Caco-2 (cell line): ENCODE results near the gene TMEM170B. TPM values are rescaled to one million over a fixed set of nuclear protein-coding genes. Genes with fewer than 3 reads are reported as not detected.
A peak's percentile ranks its signal among the peaks of the same experiment; 100 is the strongest.

Source experiments
- BruUV-seq: library from RNA; stranded (reverse); fragments of 400-500 nt; replicated peaks from 2 replicates; lab custom pipeline; 2021; lab: Mats Ljungman, UMichigan
- CTCF ChIA-PET: fragments of 300-600 bp; sonication (Branson Sonifier 250); formaldehyde crosslinking; loops from one replicate; lab custom pipeline; 2022; ENCODE audit warnings: antibody characterized with exemption; lab: Charles Lee
- POLR2A ChIA-PET: fragments of 300-600 bp; sonication (Branson Sonifier 250); formaldehyde crosslinking; loops from one replicate; lab custom pipeline; 2022; ENCODE audit warnings: antibody characterized with exemption; lab: Charles Lee
- DNase-seq, 2 experiments: peaks; one replicate each; pipeline versions ENCODE4 v3.0.0 to v3.0.0-alpha.2; 2020 to 2022
- H3K27me3 ChIP-seq: replicated peaks from 2 replicates; pipeline ENCODE4 v1.6.0; 2011; ENCODE audit warnings: low read length; ENCODE audit not compliant: control insufficient read depth, insufficient read depth
- H3K36me3 ChIP-seq: 2 replicates; pipeline ENCODE4 v1.5.1; 2011; ENCODE audit warnings: low read length; ENCODE audit not compliant: control insufficient read depth, insufficient read depth
- H3K4me1 ChIP-seq: fragments of 250-450 bp; sonication (Bioruptor Pico); 2 replicates; pipeline ENCODE4 v1.5.1; 2020; ENCODE audit warnings: mild to moderate bottlenecking
- H3K4me3 ChIP-seq: 2 replicates; pipeline ENCODE4 v1.5.1; 2011; ENCODE audit warnings: low read depth, mild to moderate bottlenecking, control low read depth, low read length
- H3K9me3 ChIP-seq: fragments of 250-450 bp; sonication (Bioruptor Pico); 2 replicates; pipeline ENCODE4 v1.5.1; 2020; ENCODE audit warnings: mild to moderate bottlenecking, moderate library complexity
- H3K27ac Mint-ChIP-seq: one replicate; pipeline ENCODE4 v1.8.0; 2022; ENCODE audit warnings: mixed read lengths; ENCODE audit not compliant: unreplicated experiment
- H3K27me3 Mint-ChIP-seq: one replicate; pipeline ENCODE4 v1.8.0; 2022; ENCODE audit warnings: mixed read lengths; ENCODE audit not compliant: insufficient read depth, unreplicated experiment
- H3K36me3 Mint-ChIP-seq: one replicate; pipeline ENCODE4 v1.8.0; 2022; ENCODE audit warnings: mild to moderate bottlenecking, mixed read lengths; ENCODE audit not compliant: insufficient read depth, unreplicated experiment
- H3K4me1 Mint-ChIP-seq: one replicate; pipeline ENCODE4 v1.8.0; 2022; ENCODE audit warnings: low read depth, mixed read lengths; ENCODE audit not compliant: unreplicated experiment
- H3K4me3 Mint-ChIP-seq: one replicate; pipeline ENCODE4 v1.8.0; 2022; ENCODE audit warnings: mild to moderate bottlenecking, moderate library complexity, mixed read lengths; ENCODE audit not compliant: unreplicated experiment
- H3K9me3 Mint-ChIP-seq: one replicate; pipeline ENCODE4 v1.8.0; 2022; ENCODE audit warnings: mixed read lengths; ENCODE audit not compliant: unreplicated experiment
- CTCF ChIP-seq, 2 experiments: fragments of 200-600 bp in 1 of 2; IDR thresholded peaks; 1 replicate in 1 of 2; 2 replicates in 1 of 2; pipeline versions ENCODE4 v1.5.1 to v1.8.0; 2011 to 2022; ENCODE audit warnings: antibody characterized with exemption in 1 of 2, control low read depth in 1 of 2, inconsistent platforms in 1 of 2, low read depth in 1 of 2, low read length in 1 of 2, mild to moderate bottlenecking in 1 of 2, moderate library complexity in 1 of 2; ENCODE audit not compliant: insufficient read depth in 1 of 2, severe bottlenecking in 1 of 2, unreplicated experiment in 1 of 2
- intact Hi-C: fragments of 100-400 bp; cut with micrococcal nuclease; formaldehyde crosslinking; loops from one replicate; pipeline ENCODE4 v1.10.0; 2022; ENCODE audit not compliant: unreplicated experiment
- total RNA-seq: library from RNA; stranded (reverse); gene quantifications from 2 replicates; pipeline ENCODE4 v1.2.3, GENCODE V29; 2022

The TMEM170B gene
- total RNA-seq, 1 experiment from 2014 or later = 4.0 TPM

GRCh38 chr6:11584244-11584643 lies 46.7 kb downstream of the TMEM170B start:
- POLR2A ChIA-PET = no interaction called here
- Mint-ChIP-seq H3K4me1 (peaks cover 43% of the 10 kb centered on the region), H3K27me3 (no peaks in the 10 kb centered on the region), H3K4me3 (no peak overlapping the region), H3K9me3 (no peaks in the 10 kb centered on the region), H3K27ac (peak overlapping the region; percentile 24), H3K36me3 (no peaks in the 10 kb centered on the region)
- Histone ChIP-seq H3K4me3 (no peak overlapping the region), H3K9me3 (peaks cover 3% of the 10 kb centered on the region; the same call in 1 of the 2 replicates), H3K36me3 (no peaks in the 10 kb centered on the region), H3K4me1 (peaks cover 41% of the 10 kb centered on the region), H3K27me3 (no peaks in the 10 kb centered on the region)
- intact Hi-C loops = loop anchor here (2.0 to 10.0 kb wide), 2 partner anchors 571 to 1023 kb away; no protein-coding TSS in a partner anchor
- no TSS peak for BruUV-seq
- CTCF ChIA-PET = interaction anchor here (0.6 to 1.1 kb wide), 2 partner anchors 109 to 708 kb away, joined by 4 to 5 read pairs; no protein-coding TSS in a partner anchor
- TF ChIP-seq CTCF (IDR thresholded peaks at IDR 0.05; ENCODE audit: insufficient read depth in 1 of 2, low read depth in 1 of 2, low read length in 1 of 2, severe bottlenecking in 1 of 2, unreplicated experiment in 1 of 2) = no peak
- DNase-seq = no peak

- Histone ChIP-seq H3K9me3 (peaks cover 5% of the 10 kb centered on the region; the same call in 1 of the 2 replicates), H3K27me3 (no peaks in the 10 kb centered on the region), H3K4me1 (peaks cover 46% of the 10 kb centered on the region), H3K4me3 (no peak overlapping the region), H3K36me3 (no peaks in the 10 kb centered on the region)
- peak; percentile 40 to 79 for TF ChIP-seq CTCF (IDR thresholded peaks at IDR 0.05; ENCODE audit: insufficient read depth in 1 of 2, low read depth in 1 of 2, low read length in 1 of 2, severe bottlenecking in 1 of 2, unreplicated experiment in 1 of 2)
- no TSS peak for BruUV-seq
- Mint-ChIP-seq H3K9me3 (no peaks in the 10 kb centered on the region), H3K4me3 (no peak overlapping the region), H3K36me3 (no peaks in the 10 kb centered on the region), H3K27ac (peak overlapping the region; percentile 59), H3K4me1 (peaks cover 43% of the 10 kb centered on the region), H3K27me3 (no peaks in the 10 kb centered on the region)
- POLR2A ChIA-PET = no interaction called here
- peak in 1 of 2 experiments; percentile 60 for DNase-seq
- CTCF ChIA-PET = no interaction called here
- intact Hi-C loops = loop anchor here (1.0 to 10.0 kb wide), 8 partner anchors 13 to 1021 kb away; no protein-coding TSS in a partner anchor
Observed at GRCh38 chr6:11585426-11586016, 48.0 kb downstream of the TMEM170B start.

GRCh38 chr6:11586117-11586516 lies 48.6 kb downstream of the TMEM170B start:
- H3K4me3 ChIP-seq = no peak overlapping the region
- no peaks in the 10 kb centered on the region for H3K27me3 ChIP-seq
- Mint-ChIP-seq H3K4me1 (peaks cover 40% of the 10 kb centered on the region), H3K9me3 (no peaks in the 10 kb centered on the region), H3K36me3 (no peaks in the 10 kb centered on the region), H3K27ac (peak overlapping the region; percentile 91), H3K27me3 (no peaks in the 10 kb centered on the region), H3K4me3 (peak overlapping the region; percentile 14)
- intact Hi-C loops = loop anchor here (1.0 to 10.0 kb wide), 5 partner anchors 12 to 569 kb away; no protein-coding TSS in a partner anchor
- H3K9me3 ChIP-seq = peaks cover 7% of the 10 kb centered on the region; the same call in 1 of the 2 replicates
- ChIA-PET POLR2A (no interaction called here), CTCF (interaction anchor here (1.0 kb wide), 2 partner anchors 11 to 18 kb away, joined by 3 read pairs; no protein-coding TSS in a partner anchor)
- peaks cover 46% of the 10 kb centered on the region for H3K4me1 ChIP-seq
- BruUV-seq = no TSS peak
- no peak for DNase-seq
- no peak for TF ChIP-seq CTCF (IDR thresholded peaks at IDR 0.05; ENCODE audit: insufficient read depth in 1 of 2, low read depth in 1 of 2, low read length in 1 of 2, severe bottlenecking in 1 of 2, unreplicated experiment in 1 of 2)
- H3K36me3 ChIP-seq = no peaks in the 10 kb centered on the region
